Activated naive CD8-positive, alpha-beta T cell treated with anti-CD3 and anti-CD28 coated beads, Interleukin-2, amount 50 U/mL, for 24 hours (primary cell): ENCODE measurements around the gene GARIN5B.
"Not testable (repeated sequence)": the region's sequence is repeated elsewhere in the genome, so short reads cannot be mapped to it uniquely, and the experiment has no call there.

Experiments
- ATAC-seq: fragments of 150-1000 bp; cut with Tn5 transposase; one replicate; pipeline ENCODE4 v1.10.0; 2021
- DNase-seq: peaks from one replicate; pipeline ENCODE4 v3.0.0; 2021
- H3K27ac Mint-ChIP-seq: one replicate; pipeline ENCODE4 v1.8.0; 2021; ENCODE audit warnings: mild to moderate bottlenecking, mixed read lengths
- H3K27me3 Mint-ChIP-seq: one replicate; pipeline ENCODE4 v1.8.0; 2021; ENCODE audit warnings: mixed read lengths
- H3K36me3 Mint-ChIP-seq: one replicate; pipeline ENCODE4 v1.8.0; 2021; ENCODE audit warnings: low read depth, mixed read lengths
- H3K4me1 Mint-ChIP-seq: one replicate; pipeline ENCODE4 v1.8.0; 2021; ENCODE audit warnings: mixed read lengths
- H3K4me3 Mint-ChIP-seq: one replicate; pipeline ENCODE4 v1.8.0; 2021; ENCODE audit warnings: mild to moderate bottlenecking, moderate library complexity, mixed read lengths
- H3K9me3 Mint-ChIP-seq: one replicate; pipeline ENCODE4 v1.8.0; 2021; ENCODE audit warnings: mixed read lengths

GARIN5B gene

GRCh38 chr19:55339889-55340783 lies 22.9 kb downstream of the GARIN5B start:
- peaks cover 24% of the 10 kb centered on the region for H3K4me1 Mint-ChIP-seq
- peaks cover 12% of the 10 kb centered on the region for H3K27me3 Mint-ChIP-seq
- H3K36me3 Mint-ChIP-seq, result peaks cover 4% of the 10 kb centered on the region
- peak overlapping the region; percentile 87 for H3K4me3 Mint-ChIP-seq
- no peak for ATAC-seq
- peak; percentile 46 for DNase-seq
- H3K9me3 Mint-ChIP-seq, result no peaks in the 10 kb centered on the region
- H3K27ac Mint-ChIP-seq, result peak overlapping the region; percentile 97

GRCh38 chr19:55339105-55339888 lies 23.8 kb downstream of the GARIN5B start, which contains the start of gene KMT5C:
TSS of gene KMT5C (plus strand) at chr19:55339876. CDS start at chr19:55341937, 2,061 bp downstream.
- H3K9me3 Mint-ChIP-seq, result no peaks in the 10 kb centered on the region
- H3K36me3 Mint-ChIP-seq, result peaks cover 4% of the 10 kb centered on the region
- H3K4me3 Mint-ChIP-seq, result peak within 1 kb of the TSS; percentile 87
- H3K4me1 Mint-ChIP-seq, result peaks cover 24% of the 10 kb centered on the region
- H3K27me3 Mint-ChIP-seq, result peaks cover 14% of the 10 kb centered on the region
- peak; percentile 100 for DNase-seq
- peak within 1 kb of the TSS; percentile 97 for H3K27ac Mint-ChIP-seq
- peak; percentile 89 for ATAC-seq

GRCh38 chr19:55336101-55336500 lies 27.0 kb downstream of the GARIN5B start:
- peaks cover 3% of the 10 kb centered on the region for H3K36me3 Mint-ChIP-seq
- peaks cover 19% of the 10 kb centered on the region for H3K4me1 Mint-ChIP-seq
- peaks cover 20% of the 10 kb centered on the region for H3K27me3 Mint-ChIP-seq
- H3K4me3 Mint-ChIP-seq, result no peak overlapping the region
- no peak for DNase-seq
- ATAC-seq, result no peak
- no peak overlapping the region for H3K27ac Mint-ChIP-seq
- no peaks in the 10 kb centered on the region for H3K9me3 Mint-ChIP-seq

GRCh38 chr19:55333870-55334269 lies 29.2 kb downstream of the GARIN5B start:
- H3K9me3 Mint-ChIP-seq, result no peaks in the 10 kb centered on the region
- H3K27me3 Mint-ChIP-seq, result peaks cover 19% of the 10 kb centered on the region
- no peak overlapping the region for H3K4me3 Mint-ChIP-seq
- no peak overlapping the region for H3K27ac Mint-ChIP-seq
- no peaks in the 10 kb centered on the region for H3K36me3 Mint-ChIP-seq
- DNase-seq, result no peak
- no peak for ATAC-seq
- peaks cover 6% of the 10 kb centered on the region for H3K4me1 Mint-ChIP-seq

GRCh38 chr19:55329791-55330190 lies 33.3 kb downstream of the GARIN5B start:
- not testable (repeated sequence) for H3K4me1 Mint-ChIP-seq, H3K36me3 Mint-ChIP-seq, DNase-seq, H3K27ac Mint-ChIP-seq, H3K9me3 Mint-ChIP-seq, H3K4me3 Mint-ChIP-seq, ATAC-seq
- peaks cover 11% of the 10 kb centered on the region for H3K27me3 Mint-ChIP-seq

GRCh38 chr19:55328774-55329318 lies 34.2 kb downstream of the GARIN5B start:
- H3K9me3 Mint-ChIP-seq, H3K4me1 Mint-ChIP-seq, DNase-seq, H3K36me3 Mint-ChIP-seq, H3K27me3 Mint-ChIP-seq, ATAC-seq, H3K4me3 Mint-ChIP-seq, H3K27ac Mint-ChIP-seq: not testable (repeated sequence)

GRCh38 chr19:55325172-55325571 lies 37.9 kb downstream of the GARIN5B start, which contains the start of gene TMEM150B:
TSS of gene TMEM150B (minus strand) at chr19:55325341. CDS start at chr19:55321036, 4,305 bp downstream.
- Mint-ChIP-seq H3K27me3 (peaks cover 11% of the 10 kb centered on the region), H3K27ac (no peak within 1 kb of the TSS), H3K4me1 (no peaks in the 10 kb centered on the region), H3K4me3 (no peak within 1 kb of the TSS), H3K9me3 (no peaks in the 10 kb centered on the region), H3K36me3 (no peaks in the 10 kb centered on the region)
- ATAC-seq, result no peak
- DNase-seq, result no peak

- Mint-ChIP-seq H3K27ac (no peak overlapping the region), H3K4me3 (no peak overlapping the region), H3K9me3 (no peaks in the 10 kb centered on the region), H3K27me3 (peaks cover 10% of the 10 kb centered on the region), H3K4me1 (no peaks in the 10 kb centered on the region), H3K36me3 (no peaks in the 10 kb centered on the region)
- DNase-seq, result no peak
- ATAC-seq, result no peak
Observed at GRCh38 chr19:55324662-55325061, 38.4 kb downstream of the GARIN5B start.

- DNase-seq (no peak), ATAC-seq (no peak)
- Mint-ChIP-seq H3K9me3 (no peaks in the 10 kb centered on the region), H3K4me1 (no peaks in the 10 kb centered on the region), H3K36me3 (no peaks in the 10 kb centered on the region), H3K4me3 (no peak overlapping the region), H3K27ac (no peak overlapping the region), H3K27me3 (peaks cover 10% of the 10 kb centered on the region)
Observed at GRCh38 chr19:55322204-55322885, 40.7 kb downstream of the GARIN5B start.

GRCh38 chr19:55321466-55322137 lies 41.5 kb downstream of the GARIN5B start:
- ATAC-seq, result no peak
- Mint-ChIP-seq H3K27ac (no peak overlapping the region), H3K4me3 (no peak overlapping the region), H3K27me3 (peaks cover 10% of the 10 kb centered on the region), H3K4me1 (no peaks in the 10 kb centered on the region), H3K9me3 (no peaks in the 10 kb centered on the region), H3K36me3 (no peaks in the 10 kb centered on the region)
- no peak for DNase-seq

- Mint-ChIP-seq H3K4me1 (no peaks in the 10 kb centered on the region), H3K27me3 (peaks cover 10% of the 10 kb centered on the region), H3K27ac (no peak overlapping the region), H3K4me3 (no peak overlapping the region), H3K9me3 (no peaks in the 10 kb centered on the region), H3K36me3 (no peaks in the 10 kb centered on the region)
- DNase-seq (no peak), ATAC-seq (no peak)
Observed at GRCh38 chr19:55320844-55321419, 42.1 kb downstream of the GARIN5B start.

GRCh38 chr19:55319785-55320184 lies 43.3 kb downstream of the GARIN5B start:
- no peak overlapping the region for H3K27ac Mint-ChIP-seq
- H3K4me1 Mint-ChIP-seq, result no peaks in the 10 kb centered on the region
- no peaks in the 10 kb centered on the region for H3K36me3 Mint-ChIP-seq
- ATAC-seq, result no peak
- no peak overlapping the region for H3K4me3 Mint-ChIP-seq
- DNase-seq, result no peak
- no peaks in the 10 kb centered on the region for H3K9me3 Mint-ChIP-seq
- H3K27me3 Mint-ChIP-seq, result peaks cover 10% of the 10 kb centered on the region

GRCh38 chr19:55316646-55317045 lies 46.4 kb downstream of the GARIN5B start:
- Mint-ChIP-seq H3K27me3 (peaks cover 2% of the 10 kb centered on the region), H3K27ac (no peak overlapping the region), H3K4me3 (no peak overlapping the region), H3K36me3 (no peaks in the 10 kb centered on the region), H3K9me3 (no peaks in the 10 kb centered on the region), H3K4me1 (no peaks in the 10 kb centered on the region)
- DNase-seq, result no peak
- ATAC-seq, result no peak
